Activated CD4-positive, alpha-beta T cell treated with anti-CD3 and anti-CD28 coated beads for 4 hours (primary cell): ENCODE measurements around the gene CHD2.
A peak's percentile ranks its signal among the peaks of the same experiment; 100 is the strongest.

Experiments
- DNase-seq, 2 donors: peaks; one replicate each; pipeline ENCODE4 v3.0.0-alpha.2; 2020

CHD2 gene

GRCh38 chr15:92963794-92964193 lies 63.7 kb downstream of the CHD2 start:
- no peak for DNase-seq

DNA sequence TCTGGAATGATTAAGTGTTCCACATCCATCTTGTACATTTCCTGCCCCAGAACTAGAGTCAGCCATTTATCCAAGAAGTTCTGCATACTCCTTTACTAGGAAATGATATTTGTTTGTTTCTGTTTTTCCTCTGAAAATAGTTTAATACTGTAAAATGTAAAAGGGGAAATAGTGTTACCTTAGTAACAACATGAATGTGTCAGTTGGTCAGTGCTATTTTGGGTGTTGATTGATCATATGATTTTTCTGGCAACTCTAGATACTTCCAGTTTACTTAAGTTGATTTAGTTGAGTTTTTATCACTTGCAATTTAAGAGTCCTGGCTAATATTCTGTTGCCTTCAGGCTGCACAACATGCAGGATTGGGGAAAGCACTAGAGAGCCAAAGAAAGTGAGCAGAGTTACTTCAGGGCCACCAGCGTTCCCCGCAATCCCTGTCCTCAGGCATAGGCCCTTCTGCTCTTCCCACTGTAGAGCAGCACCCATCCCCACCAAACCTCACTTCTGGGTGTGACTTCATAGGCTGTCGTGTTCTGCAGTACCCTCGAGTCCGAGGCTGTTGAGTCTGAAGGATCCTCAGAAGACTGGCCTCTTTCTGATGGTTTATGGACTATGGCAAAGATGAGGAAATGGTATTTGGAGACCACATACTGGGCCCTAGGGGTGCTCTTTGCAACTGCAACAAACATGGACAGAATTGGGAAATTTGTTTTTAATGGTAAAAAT lies 69.0 kb downstream of the CHD2 start:
- DNase-seq, result no peak

GRCh38 chr15:92970656-92971055 lies 70.5 kb downstream of the CHD2 start:
- no peak for DNase-seq

DNA sequence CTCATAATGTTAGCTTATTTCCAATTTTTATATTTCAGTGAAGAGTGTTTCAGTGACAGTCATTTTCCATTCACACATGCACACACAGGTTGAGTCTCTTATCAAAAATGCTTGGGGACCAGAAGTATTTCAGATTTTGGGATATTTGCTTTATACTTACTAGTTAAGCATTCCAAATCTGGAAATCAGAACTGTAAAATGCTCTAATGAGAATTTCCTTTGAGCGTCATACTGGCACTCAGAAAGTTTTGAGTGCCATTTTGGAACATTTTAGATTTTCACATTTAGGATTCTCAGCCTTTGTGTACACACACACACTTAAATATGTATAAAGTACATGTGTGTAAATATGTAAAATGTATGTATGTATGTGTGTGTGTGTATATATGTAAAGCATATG lies 71.0 kb downstream of the CHD2 start:
- DNase-seq, result no peak

GRCh38 chr15:92971713-92972112 lies 71.6 kb downstream of the CHD2 start:
- no peak for DNase-seq

- DNase-seq, result no peak
Observed at GRCh38 chr15:92974183-92974915, 74.2 kb downstream of the CHD2 start.

DNA sequence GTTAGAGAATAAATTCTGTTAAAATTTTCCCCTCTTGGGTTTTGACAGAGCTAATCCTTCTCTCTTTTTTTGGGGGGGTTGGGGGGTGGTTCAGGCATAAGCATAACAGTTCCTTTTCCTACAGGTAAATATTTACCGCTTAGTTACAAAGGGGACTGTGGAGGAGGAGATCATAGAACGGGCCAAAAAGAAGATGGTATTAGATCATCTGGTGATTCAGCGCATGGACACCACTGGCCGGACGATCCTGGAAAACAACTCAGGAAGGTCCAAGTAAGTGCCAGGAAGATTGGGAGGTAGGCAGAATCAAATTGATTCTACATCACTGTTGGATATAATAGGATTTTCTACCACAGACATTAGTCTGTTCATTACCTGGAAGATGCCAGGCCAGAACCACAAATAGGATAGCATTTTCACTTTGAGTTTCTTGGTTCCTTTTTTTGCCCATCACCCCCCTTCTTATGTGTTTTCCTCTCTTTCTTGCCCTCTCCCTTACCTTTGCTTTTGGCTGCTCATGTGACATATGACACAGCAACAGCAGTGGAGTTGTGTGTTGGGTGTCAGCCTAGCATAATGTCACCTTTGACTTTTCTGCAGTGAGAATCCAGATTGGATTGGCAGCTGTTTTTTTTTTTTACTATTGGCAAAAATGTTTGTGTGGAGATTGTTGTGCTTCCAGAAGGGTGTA lies 79.0 kb downstream of the CHD2 start:
- no peak for DNase-seq

GRCh38 chr15:92981333-92981732 lies 81.2 kb downstream of the CHD2 start:
- DNase-seq, result peak in 1 of 2 donors; percentile 3

- DNase-seq, result no peak
Observed at GRCh38 chr15:92984161-92984560, 84.0 kb downstream of the CHD2 start.

DNA sequence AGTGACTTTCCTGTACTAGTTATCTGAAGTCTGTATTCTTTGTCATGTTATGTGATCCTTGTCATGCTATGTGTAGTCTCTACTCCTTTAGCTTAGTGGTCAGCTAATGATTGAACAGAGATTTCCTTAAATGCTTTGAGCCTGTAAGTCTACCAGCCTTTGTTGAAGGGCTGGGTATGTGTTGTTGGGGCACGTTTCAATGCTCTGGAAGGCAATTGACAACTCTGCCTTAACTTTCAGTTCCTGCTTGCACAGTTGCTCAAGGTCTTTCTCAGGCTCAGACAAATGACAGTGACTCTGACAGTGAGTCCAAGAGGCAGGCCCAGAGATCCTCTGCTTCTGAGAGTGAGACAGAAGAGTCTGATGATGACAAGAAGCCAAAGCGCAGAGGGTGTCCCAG lies 89.3 kb downstream of the CHD2 start:
- DNase-seq, result no peak

DNA sequence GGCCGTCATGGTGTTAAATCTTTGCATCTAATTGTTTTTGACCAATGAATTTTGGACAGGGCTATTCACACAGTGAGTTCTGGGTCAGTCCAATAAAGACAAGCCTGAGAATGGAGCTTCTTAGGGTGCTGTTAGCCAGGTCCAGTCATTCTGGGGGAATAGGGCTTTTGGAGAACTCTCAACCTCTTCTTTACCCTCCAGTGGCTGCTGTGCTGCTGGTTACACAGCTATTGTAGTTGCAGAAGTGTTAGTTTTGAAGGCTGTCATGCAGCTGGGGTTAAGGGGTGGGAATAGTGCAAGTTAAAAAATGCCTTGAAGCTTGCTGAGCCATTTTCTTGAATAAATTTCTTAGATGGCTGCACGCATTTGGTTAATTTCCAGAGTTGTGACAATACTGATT lies 89.9 kb downstream of the CHD2 start:
- DNase-seq, result no peak

DNA sequence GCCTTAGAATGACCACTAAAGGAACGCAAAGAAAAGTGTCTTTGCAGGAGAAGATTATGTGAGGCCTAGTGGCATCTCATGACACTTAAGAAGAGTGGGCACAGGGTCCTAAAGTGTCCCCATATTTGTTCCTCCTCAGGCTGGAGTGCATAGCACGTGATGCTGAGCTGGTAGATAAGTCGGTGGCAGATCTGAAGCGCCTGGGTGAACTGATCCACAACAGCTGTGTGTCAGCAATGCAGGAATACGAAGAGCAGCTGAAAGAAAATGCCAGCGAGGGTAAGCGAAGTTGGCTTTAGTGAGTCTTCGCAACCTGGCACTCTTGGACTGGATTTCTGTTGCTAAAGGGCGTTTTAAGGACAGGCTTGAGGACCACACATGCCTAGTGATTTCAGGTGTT lies 92.6 kb downstream of the CHD2 start:
- no peak for DNase-seq

DNA sequence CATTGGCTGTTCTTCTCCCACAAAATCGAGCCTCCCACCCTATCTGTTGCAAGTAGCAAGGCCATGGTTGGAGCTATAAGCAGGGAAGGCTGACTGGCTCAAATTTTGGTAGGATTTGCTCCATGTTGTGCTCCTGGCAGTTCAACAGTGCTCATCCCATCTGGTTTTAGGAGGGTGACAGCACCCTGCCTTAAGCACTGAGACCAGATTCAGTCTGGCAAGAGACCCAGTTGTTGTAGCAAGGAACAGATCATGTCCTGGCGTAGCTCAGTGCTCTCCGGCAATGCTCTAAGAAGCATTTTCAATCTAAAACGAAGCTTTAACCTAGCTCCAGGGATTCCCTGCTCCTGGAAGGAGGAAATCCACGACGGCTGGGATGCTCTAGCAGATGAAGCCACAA lies 97.7 kb downstream of the CHD2 start:
- no peak for DNase-seq

DNA sequence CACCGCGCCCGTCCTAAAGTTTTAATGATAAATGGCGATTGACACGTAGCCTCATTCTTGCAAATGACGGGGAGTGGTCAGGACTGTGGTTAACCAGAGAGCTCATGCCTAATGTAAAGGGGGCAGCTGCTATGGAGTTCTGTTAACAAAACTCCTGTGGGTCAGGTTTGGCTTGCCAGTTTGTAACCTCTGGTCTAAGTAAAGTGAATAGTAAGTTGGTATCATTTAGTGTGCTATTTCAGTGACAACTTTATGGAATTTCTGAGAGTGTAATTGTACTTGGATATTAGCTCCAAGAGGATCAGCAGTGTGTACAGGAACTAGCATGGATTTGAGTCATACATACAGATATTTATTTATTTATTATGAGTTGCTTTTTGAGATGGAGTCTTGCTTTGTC lies 101.0 kb downstream of the CHD2 start:
- no peak for DNase-seq

DNA sequence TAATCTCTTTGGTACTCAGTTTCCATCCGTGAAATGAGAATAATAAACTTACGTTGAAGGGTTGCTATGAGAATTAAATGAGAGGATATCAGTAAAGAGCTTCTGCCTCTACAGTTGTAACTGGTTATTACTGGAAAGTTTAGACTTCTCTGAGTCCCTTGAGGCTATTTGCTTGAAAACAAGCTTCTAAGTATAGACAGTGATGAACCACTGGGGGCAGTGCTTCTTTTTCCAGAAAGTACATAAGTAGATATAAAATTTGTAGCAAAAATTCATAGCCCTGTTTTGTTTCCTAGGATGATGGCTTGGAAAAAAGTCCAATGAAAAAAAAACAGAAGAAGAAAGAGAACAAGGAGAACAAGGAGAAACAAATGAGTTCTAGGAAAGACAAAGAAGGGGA lies 101.8 kb downstream of the CHD2 start:
- DNase-seq, result no peak

DNA sequence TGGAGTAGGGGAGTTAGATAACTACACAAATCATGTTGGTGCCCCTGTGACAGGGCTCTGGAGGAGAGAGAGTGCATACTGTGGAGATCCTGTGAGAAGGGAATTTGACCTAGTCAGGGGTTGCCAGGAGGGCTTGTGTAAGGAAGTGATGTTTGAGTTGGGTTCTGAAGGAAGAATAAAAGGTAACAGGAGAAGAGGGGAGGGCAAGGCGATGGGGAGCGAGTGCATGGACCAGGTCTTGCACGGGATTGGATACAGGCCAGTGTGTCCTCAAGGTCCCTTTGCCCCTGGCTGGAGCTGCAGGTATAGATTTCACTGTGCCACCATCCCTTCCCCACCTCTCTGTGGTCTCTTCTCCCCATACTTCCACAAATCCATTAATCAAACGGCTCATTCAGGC lies 105.0 kb downstream of the CHD2 start:
- no peak for DNase-seq

- DNase-seq, result no peak
Observed at GRCh38 chr15:93007994-93008393, 107.9 kb downstream of the CHD2 start.

GRCh38 chr15:93012786-93013185 lies 112.7 kb downstream of the CHD2 start:
- no peak for DNase-seq

GRCh38 chr15:93017526-93017925 lies 117.4 kb downstream of the CHD2 start:
- DNase-seq, result no peak

DNA sequence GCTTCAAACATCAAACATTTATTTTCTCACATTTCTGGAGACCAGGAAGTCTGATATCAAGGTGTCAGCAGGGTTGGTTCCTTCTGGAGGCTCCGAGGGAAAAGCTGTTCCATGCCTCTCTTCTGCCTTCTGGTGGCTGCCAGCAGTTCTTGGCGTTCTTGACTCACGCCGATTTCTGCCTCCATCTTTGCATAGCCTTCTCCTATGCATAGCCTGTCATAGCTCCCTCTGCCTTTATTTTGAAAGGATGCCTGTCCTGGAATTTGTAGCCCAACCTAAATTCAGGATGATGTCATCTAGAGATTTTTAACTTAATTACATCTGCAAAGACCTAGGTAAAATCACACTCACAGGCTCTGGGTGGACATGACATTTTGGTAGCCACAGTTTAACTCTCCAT lies 118.5 kb downstream of the CHD2 start:
- no peak for DNase-seq

- no peak for DNase-seq
Observed at GRCh38 chr15:93019090-93019489, 119.0 kb downstream of the CHD2 start.

DNA sequence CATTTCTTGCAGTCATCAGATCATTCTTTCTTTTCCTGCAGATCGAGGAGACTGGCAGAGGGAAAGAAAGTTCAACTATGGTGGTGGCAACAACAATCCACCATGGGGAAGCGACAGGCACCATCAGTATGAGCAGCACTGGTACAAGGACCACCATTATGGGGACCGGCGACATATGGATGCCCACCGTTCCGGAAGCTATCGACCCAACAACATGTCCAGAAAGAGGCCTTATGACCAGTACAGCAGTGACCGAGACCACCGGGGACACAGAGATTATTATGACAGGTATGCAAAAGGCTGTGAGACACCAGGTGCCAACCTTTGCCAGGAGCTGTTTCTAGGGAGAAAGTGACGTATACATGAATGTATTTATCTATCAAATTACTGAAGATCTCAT lies 119.8 kb downstream of the CHD2 start:
- no peak for DNase-seq

- DNase-seq, result no peak
Observed at GRCh38 chr15:93020976-93021772, 121.0 kb downstream of the CHD2 start.
